Esophagus muscularis mucosa (tissue), 3 donors: Measurements from ENCODE around the gene CTNNA3.

Source experiments
- POLR2A ChIP-seq: fragments of 450-650 bp; IDR thresholded peaks from one replicate; pipeline ENCODE4 v1.6.1; 2017; ENCODE audit warnings: antibody characterized with exemption, moderate library complexity, mild to moderate bottlenecking, low read depth
- POLR2AphosphoS5 ChIP-seq, 2 donors: sonication (generic); formaldehyde crosslinking; IDR thresholded peaks; one replicate each; pipeline ENCODE4 v1.6.1; 2017; ENCODE audit warnings: antibody characterized with exemption in 2 of 2
- TF ChIP-seq, protein P1 (sequence below), 3 experiments: fragments of 200-600 bp in 2 of 3; fragments of 450-650 bp in 1 of 3; sonication (generic) in 2 of 3; IDR thresholded peaks; one replicate each; pipeline ENCODE4 v1.5.1; 2017 to 2019; ENCODE audit warnings: antibody characterized with exemption in 3 of 3, mild to moderate bottlenecking in 2 of 3, moderate library complexity in 1 of 3

DNA sequence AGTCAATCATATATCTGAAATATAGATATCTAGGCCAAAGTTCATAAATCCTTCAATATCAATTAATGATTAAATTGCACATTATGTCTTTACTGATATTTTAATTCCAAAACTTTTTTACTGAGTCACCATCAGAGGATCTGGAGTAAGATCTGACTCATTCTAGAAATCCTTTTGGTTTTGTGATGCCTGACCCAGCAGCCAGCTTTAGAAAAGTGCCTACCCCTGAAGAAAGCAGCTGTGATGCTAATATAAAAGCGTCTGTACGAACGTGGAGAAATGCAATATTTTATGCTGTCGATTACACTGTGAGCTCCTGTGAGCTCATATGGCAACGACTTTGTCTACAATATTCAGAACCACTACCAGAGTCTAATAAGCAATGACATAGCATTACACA lies 912.7 kb downstream of the CTNNA3 start:
- TF ChIP-seq POLR2AphosphoS5 (IDR thresholded peaks at IDR 0.05) (no peak), POLR2A (no peak)
- TF ChIP-seq, protein P1, sequence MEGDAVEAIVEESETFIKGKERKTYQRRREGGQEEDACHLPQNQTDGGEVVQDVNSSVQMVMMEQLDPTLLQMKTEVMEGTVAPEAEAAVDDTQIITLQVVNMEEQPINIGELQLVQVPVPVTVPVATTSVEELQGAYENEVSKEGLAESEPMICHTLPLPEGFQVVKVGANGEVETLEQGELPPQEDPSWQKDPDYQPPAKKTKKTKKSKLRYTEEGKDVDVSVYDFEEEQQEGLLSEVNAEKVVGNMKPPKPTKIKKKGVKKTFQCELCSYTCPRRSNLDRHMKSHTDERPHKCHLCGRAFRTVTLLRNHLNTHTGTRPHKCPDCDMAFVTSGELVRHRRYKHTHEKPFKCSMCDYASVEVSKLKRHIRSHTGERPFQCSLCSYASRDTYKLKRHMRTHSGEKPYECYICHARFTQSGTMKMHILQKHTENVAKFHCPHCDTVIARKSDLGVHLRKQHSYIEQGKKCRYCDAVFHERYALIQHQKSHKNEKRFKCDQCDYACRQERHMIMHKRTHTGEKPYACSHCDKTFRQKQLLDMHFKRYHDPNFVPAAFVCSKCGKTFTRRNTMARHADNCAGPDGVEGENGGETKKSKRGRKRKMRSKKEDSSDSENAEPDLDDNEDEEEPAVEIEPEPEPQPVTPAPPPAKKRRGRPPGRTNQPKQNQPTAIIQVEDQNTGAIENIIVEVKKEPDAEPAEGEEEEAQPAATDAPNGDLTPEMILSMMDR (IDR thresholded peaks at IDR 0.05), result no peak
